ENCODE results near the gene CCDC32.

Gene CCDC32

DNA sequence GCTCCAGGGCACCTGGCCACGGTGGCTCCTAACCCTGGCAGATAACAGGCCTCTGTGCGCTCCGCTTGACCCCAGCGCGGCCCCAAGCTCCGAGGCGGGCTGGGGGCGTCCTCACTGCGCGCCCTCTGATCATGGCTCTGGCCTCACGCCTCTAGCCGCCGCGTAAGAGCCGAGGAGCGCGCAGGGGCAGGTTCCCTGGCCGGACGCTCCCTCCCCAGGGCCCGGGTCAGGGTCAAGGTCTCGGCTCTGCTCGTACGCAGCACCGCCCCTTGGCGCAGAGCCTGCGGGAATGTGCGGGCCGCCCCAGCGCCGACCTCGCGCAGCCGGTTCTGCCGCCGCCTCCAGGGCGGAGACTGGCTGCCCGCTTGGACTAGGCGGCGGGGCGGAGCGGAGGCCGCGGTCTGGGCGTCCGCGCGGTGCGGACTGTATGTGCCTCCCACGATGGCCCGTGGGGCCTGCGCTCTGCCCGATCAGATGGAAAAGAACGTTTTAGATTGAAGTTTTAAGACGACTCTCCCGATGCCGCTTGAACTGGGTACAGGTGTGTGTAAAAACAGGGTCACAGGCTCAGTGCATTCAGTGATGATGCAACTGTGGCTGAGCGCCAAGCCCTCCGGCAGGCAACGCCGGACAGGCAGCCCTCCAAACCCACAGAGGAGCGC lies 53.2 kb downstream of the CCDC32 start:
- no peak for DNase-seq (ENCODE audit: low spot score)

DNA sequence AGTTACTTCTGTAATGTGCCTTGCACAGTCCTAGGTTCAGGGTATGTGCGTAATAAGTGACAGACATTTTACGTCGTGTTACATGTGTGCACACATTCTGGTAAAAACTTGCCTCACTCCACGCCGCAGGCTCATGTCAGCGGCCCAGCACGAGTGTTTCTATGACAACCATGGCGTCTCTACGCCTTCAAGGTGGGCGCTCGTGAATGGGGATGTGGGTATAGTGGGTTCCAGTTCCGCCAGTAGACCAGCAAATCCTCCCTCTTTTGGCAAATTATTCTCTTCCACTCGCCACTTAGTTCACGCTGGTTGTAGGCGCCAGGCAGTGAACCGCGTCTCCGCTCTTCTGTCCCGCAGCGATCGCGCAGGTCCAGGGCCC lies 53.8 kb downstream of the CCDC32 start:
- no peak for DNase-seq (ENCODE audit: low spot score)

GRCh38 chr15:40510201-40510600 lies 54.6 kb downstream of the CCDC32 start:
- DNase-seq (ENCODE audit: low spot score), result no peak

DNA sequence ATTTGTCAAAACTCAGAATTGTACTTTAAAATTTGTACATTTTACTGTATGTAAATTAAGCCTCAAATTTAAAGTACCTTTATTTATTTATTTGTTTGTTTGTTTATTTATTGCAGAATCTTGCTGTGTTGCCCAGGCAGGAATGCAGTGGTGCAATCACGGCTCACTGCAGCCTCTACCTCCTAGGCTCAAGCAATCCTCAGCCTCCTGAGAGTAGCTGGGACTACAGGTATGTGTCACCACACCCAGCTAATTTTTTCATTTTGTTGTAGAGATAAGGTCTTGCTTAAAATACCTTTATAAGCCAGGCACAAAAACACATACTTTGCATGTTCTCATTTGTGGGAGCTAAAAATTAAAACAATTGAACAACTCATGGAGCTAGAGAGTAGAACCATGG lies 56.6 kb downstream of the CCDC32 start:
- no peak for DNase-seq (ENCODE audit: low spot score)

DNA sequence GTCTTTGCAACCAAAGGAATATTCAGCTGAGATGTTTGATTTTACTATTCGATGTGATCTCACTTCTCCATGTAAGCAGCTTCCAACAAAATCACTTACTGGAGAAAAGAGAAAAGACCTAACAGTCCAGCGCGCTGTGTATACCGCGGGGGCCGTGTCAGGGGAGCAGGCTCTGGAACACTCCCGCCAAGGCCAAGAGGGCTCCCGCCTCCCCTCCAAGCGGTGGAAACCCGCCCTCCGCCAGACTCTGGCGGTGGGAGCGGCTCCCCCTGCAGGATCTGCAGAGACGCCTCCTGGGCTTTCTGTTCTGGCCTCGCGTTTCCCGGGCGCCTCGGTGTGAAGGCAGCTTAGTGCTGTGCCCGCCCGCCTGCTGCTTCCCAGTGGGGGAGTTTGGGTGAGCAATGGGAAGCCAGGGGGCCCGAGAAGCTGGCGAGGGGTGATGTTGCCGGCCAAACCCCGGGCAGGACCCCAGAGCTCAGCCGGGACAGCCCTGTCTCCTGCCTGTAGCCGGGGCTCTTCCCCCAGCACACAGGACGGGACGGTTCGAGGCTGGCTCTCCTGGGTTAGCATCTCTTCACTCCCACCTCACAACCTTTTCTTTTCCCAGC lies 57.8 kb downstream of the CCDC32 start:
- DNase-seq (ENCODE audit: low spot score), result peak; percentile 73
